NCI-H345 treated with DMSO at 0.1 percent for 48 hours (cell line): ENCODE measurements around the gene MPDZ.

Experiments
- DNase-seq: peaks from one replicate; lab custom pipeline; 2025; ENCODE audit not compliant: unreplicated experiment; lab: John Stamatoyannopoulos, UW

Gene MPDZ

GRCh38 chr9:13279284-13280141 is at the start of gene MPDZ:
TSS of gene MPDZ (minus strand) at chr9:13279692. CDS start at chr9:13250315, 29,377 bp downstream.
- peak; percentile 51 for DNase-seq

- DNase-seq, result no peak
Observed at GRCh38 chr9:13324988-13325387, 45.5 kb upstream of the MPDZ start.

GRCh38 chr9:13322828-13323550 is 43.5 kb upstream of the MPDZ start:
- no peak for DNase-seq

- DNase-seq, result no peak
Observed at GRCh38 chr9:13318027-13318426, 38.5 kb upstream of the MPDZ start.

- DNase-seq, result no peak
Observed at GRCh38 chr9:13296972-13297371, 17.5 kb upstream of the MPDZ start.

GRCh38 chr9:13295556-13295955 is 16.1 kb upstream of the MPDZ start:
- DNase-seq, result no peak

- DNase-seq, result no peak
Observed at GRCh38 chr9:13292782-13293181, 13.3 kb upstream of the MPDZ start.

- no peak for DNase-seq
Observed at GRCh38 chr9:13292158-13292557, 12.7 kb upstream of the MPDZ start.

GRCh38 chr9:13291718-13292117 is 12.2 kb upstream of the MPDZ start:
- DNase-seq, result no peak

- no peak for DNase-seq
Observed at GRCh38 chr9:13284011-13284410, 4.5 kb upstream of the MPDZ start.

GRCh38 chr9:13282998-13283397 is 3.5 kb upstream of the MPDZ start:
- no peak for DNase-seq

- DNase-seq, result no peak
Observed at GRCh38 chr9:13281356-13282016, 2.0 kb upstream of the MPDZ start.

GRCh38 chr9:13278368-13279246 is 885 bp downstream of the MPDZ start:
- DNase-seq, result peak; percentile 51

- no peak for DNase-seq
Observed at GRCh38 chr9:13278023-13278367, 1.5 kb downstream of the MPDZ start.

- no peak for DNase-seq
Observed at GRCh38 chr9:13274886-13275641, 4.4 kb downstream of the MPDZ start.

GRCh38 chr9:13270734-13271133 is 8.8 kb downstream of the MPDZ start:
- DNase-seq, result no peak

GRCh38 chr9:13269589-13270452 is 9.7 kb downstream of the MPDZ start:
- no peak for DNase-seq

GRCh38 chr9:13268469-13268868 is 11.0 kb downstream of the MPDZ start:
- no peak for DNase-seq

GRCh38 chr9:13267743-13268142 is 11.7 kb downstream of the MPDZ start:
- DNase-seq, result no peak
